ENCODE data around the gene SLC36A3. TPM values are rescaled to one million over a fixed set of nuclear protein-coding genes. Genes with fewer than 3 reads are reported as not detected.

Gene SLC36A3
- total RNA-seq, 4 donors from 2014 or later, result not detected

DNA sequence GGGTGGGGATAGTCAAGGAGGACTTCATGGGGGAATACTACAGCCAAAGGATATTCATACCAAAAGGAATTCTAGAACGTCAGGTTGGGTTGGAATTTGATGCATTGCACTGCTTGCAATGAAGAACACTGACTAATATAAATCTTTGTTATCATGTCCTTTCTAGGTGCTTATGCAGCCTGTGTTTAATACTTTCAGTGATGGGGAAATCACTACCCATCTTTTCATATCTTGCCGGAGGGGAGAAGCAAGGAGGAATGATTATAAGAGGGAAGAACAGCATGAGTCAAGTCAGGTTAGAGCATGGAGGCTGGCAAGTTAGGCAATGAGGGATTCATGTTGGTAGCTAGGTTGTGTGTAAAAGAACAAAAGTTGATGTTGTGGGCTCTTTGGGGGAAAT lies 74.6 kb downstream of the SLC36A3 start:
- no peak overlapping the region for H3K27ac ChIP-seq
- no peak for TF ChIP-seq POLR2A (IDR thresholded peaks at IDR 0.05)
- TF ChIP-seq, protein P1, sequence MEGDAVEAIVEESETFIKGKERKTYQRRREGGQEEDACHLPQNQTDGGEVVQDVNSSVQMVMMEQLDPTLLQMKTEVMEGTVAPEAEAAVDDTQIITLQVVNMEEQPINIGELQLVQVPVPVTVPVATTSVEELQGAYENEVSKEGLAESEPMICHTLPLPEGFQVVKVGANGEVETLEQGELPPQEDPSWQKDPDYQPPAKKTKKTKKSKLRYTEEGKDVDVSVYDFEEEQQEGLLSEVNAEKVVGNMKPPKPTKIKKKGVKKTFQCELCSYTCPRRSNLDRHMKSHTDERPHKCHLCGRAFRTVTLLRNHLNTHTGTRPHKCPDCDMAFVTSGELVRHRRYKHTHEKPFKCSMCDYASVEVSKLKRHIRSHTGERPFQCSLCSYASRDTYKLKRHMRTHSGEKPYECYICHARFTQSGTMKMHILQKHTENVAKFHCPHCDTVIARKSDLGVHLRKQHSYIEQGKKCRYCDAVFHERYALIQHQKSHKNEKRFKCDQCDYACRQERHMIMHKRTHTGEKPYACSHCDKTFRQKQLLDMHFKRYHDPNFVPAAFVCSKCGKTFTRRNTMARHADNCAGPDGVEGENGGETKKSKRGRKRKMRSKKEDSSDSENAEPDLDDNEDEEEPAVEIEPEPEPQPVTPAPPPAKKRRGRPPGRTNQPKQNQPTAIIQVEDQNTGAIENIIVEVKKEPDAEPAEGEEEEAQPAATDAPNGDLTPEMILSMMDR (IDR thresholded peaks at IDR 0.05), result no peak
- no peak for TF ChIP-seq EP300 (IDR thresholded peaks at IDR 0.05)
- no peak for TF ChIP-seq POLR2AphosphoS5 (IDR thresholded peaks at IDR 0.05)
- WGBS, 2 donors (ENCODE audit: low coverage in 1 of 2), result 74 to 90% methylated on average over 2 of the region's 2 CpGs
- no peak for ATAC-seq
- peaks cover 0 to 17% (median under 1%) of the 10 kb centered on the region in 3 donors for H3K4me1 ChIP-seq
- H3K36me3 ChIP-seq, result no peaks in the 10 kb centered on the region
- no peaks in the 10 kb centered on the region for H3K27me3 ChIP-seq
- no peaks in the 10 kb centered on the region for H3K9me3 ChIP-seq
- H3K4me3 ChIP-seq, result no peak overlapping the region

DNA sequence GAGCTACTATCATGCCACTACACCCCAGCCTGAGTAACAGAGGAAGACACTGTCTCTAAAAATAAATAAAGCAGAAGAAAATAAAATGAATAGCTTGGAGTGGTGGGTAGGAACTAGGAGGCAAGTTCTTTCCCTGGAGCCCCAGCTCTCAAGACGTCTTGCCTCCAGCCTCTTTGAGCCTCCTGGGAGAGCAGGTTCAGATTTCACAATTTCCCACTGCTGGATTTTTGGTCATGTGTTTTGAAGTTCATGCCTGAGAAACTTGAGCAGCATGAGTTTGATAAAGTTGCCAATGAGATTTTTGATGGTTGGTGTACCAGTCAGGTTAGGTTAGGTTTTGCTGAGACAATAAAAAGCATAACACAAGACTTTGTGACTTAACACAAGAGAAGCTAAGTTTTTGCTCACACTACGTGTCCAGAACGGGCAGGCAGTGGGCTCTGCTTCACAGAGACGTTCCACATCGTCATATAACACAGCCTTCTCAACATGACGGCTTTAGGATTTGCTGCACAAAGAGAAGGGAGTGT lies 75.6 kb downstream of the SLC36A3 start:
- Histone ChIP-seq H3K27ac (no peak overlapping the region), H3K4me1 (peaks cover 0 to 13% (median 0%) of the 10 kb centered on the region in 3 donors), H3K4me3 (no peak overlapping the region), H3K9me3 (no peaks in the 10 kb centered on the region), H3K36me3 (no peaks in the 10 kb centered on the region), H3K27me3 (no peaks in the 10 kb centered on the region)
- TF ChIP-seq POLR2AphosphoS5 (IDR thresholded peaks at IDR 0.05) (no peak), EP300 (IDR thresholded peaks at IDR 0.05) (no peak), POLR2A (IDR thresholded peaks at IDR 0.05) (no peak)
- TF ChIP-seq, protein P1 (IDR thresholded peaks at IDR 0.05), result no peak
- no peak for ATAC-seq
- 21 to 65% methylated on average over 1 to 6 of the region's 6 CpGs for WGBS, 2 donors (ENCODE audit: low coverage in 1 of 2)

Other genes with a start within 250 kb of the SLC36A3 start
- 100 to 1,000 TPM in 2 of 4 donors, 10 to 100 TPM in 2; 74.2 to 142 (median 97.9) TPM for gene TNIP1, start 222.7 kb downstream of the SLC36A3 start, total RNA-seq
- gene ANXA6, start 146.0 kb downstream of the SLC36A3 start, total RNA-seq, result 100 to 1,000 TPM; 359 to 435 (median 375) TPM
- 100 to 1,000 TPM; 204 to 317 (median 256) TPM for gene CCDC69, start 79.7 kb downstream of the SLC36A3 start, total RNA-seq
- gene GM2A, start 50.6 kb downstream of the SLC36A3 start, total RNA-seq, result 10 to 100 TPM; 23.3 to 37.2 (median 29.1) TPM
- gene SLC36A2, start 43.8 kb upstream of the SLC36A3 start, total RNA-seq, result not detected
- gene SLC36A1, start 143.8 kb upstream of the SLC36A3 start, total RNA-seq, result 10 to 100 TPM in 1 of 4 donors, 1 to 10 TPM in 3; 7.0 to 14.0 (median 8.5) TPM

Measured in gastroesophageal sphincter (tissue), 4 donors.